Measurements from ENCODE around the gene PRSS38.

PRSS38 gene

GRCh38 chr1:227793079-227793947 is 22.2 kb upstream of the PRSS38 start:
- DNase-seq = no peak
- intact Hi-C loops (cut with DNase I; ENCODE audit: low total_unique reads) = no loop called here
- peaks cover 0 to 12% of the 10 kb centered on the region in 2 donors for H3K27me3 ChIP-seq

DNA sequence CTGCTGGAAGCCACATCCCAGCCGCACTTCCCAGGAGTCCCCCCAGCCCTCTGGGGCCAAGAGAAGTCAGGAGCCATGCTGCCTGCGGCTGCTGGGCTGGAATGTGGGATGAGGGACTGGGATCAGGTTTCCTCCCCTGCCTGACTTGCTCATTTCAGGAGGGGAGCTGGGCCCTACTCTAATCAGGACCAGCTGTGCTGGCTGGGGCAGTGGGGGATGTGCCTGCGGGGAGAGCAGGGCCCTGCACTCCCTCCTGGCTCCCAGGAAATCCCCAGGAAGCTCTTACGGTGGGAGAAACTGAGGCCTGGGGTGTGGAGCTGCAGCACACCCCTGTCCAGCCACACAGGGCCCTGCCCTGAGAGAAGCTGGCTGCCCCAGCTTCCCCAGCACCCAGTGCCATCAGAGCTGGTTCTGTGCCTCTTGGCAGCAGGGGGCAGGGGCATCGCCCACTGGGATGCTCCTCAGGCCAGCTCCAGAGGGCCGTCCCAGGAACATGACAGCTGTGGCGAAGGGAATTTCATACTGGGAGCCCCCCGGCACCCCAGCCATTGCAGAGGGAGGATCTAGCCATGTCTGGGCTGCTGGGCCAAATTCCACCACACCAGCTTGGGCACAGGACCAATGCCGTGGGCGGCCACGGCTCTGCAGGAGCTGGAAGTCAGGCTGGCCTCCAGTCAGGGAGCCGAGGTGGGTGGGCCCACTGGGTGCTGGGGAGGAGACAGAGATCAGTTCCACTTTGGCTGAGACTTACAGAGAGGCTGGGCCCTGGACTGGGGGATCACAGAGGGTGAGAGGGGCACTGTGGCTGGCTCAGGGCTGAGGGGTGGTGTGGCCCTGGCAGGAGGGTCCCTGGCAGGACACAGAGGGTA is 21.3 kb upstream of the PRSS38 start:
- Histone ChIP-seq H3K9me3 (no peaks in the 10 kb centered on the region), H3K4me1 (peaks cover 0 to 16% (median 13%) of the 10 kb centered on the region in 4 donors), H3K36me3 (no peaks in the 10 kb centered on the region), H3K4me3 (no peak overlapping the region), H3K27ac (peak overlapping the region; percentile 10 to 36), H3K27me3 (peaks cover 0 to 12% of the 10 kb centered on the region in 2 donors)
- TF ChIP-seq, protein P1, sequence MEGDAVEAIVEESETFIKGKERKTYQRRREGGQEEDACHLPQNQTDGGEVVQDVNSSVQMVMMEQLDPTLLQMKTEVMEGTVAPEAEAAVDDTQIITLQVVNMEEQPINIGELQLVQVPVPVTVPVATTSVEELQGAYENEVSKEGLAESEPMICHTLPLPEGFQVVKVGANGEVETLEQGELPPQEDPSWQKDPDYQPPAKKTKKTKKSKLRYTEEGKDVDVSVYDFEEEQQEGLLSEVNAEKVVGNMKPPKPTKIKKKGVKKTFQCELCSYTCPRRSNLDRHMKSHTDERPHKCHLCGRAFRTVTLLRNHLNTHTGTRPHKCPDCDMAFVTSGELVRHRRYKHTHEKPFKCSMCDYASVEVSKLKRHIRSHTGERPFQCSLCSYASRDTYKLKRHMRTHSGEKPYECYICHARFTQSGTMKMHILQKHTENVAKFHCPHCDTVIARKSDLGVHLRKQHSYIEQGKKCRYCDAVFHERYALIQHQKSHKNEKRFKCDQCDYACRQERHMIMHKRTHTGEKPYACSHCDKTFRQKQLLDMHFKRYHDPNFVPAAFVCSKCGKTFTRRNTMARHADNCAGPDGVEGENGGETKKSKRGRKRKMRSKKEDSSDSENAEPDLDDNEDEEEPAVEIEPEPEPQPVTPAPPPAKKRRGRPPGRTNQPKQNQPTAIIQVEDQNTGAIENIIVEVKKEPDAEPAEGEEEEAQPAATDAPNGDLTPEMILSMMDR (IDR thresholded peaks at IDR 0.05) = no peak
- DNase-seq = no peak
- intact Hi-C loops (cut with DNase I; ENCODE audit: low total_unique reads) = no loop called here

More at GRCh38 chr1:227793079-227793947, 22.2 kb upstream of the PRSS38 start:
- TF ChIP-seq, protein P1 (IDR thresholded peaks at IDR 0.05) = no peak
- no peak overlapping the region for H3K27ac ChIP-seq
- H3K9me3 ChIP-seq = no peaks in the 10 kb centered on the region
- H3K4me1 ChIP-seq = peaks cover 0 to 24% (median 17%) of the 10 kb centered on the region in 4 donors
- no peak overlapping the region for H3K4me3 ChIP-seq
- H3K36me3 ChIP-seq = no peaks in the 10 kb centered on the region

- H3K27me3 ChIP-seq = peaks cover 0 to 12% of the 10 kb centered on the region in 2 donors
- H3K4me3 ChIP-seq = no peak overlapping the region
- H3K4me1 ChIP-seq = peaks cover 0 to 16% (median 13%) of the 10 kb centered on the region in 4 donors
- H3K36me3 ChIP-seq = no peaks in the 10 kb centered on the region
- TF ChIP-seq, protein P1 (IDR thresholded peaks at IDR 0.05) = no peak
- intact Hi-C loops (cut with DNase I; ENCODE audit: low total_unique reads) = no loop called here
- H3K27ac ChIP-seq = no peak overlapping the region
- no peaks in the 10 kb centered on the region for H3K9me3 ChIP-seq
- DNase-seq = no peak
These were observed 20.7 kb upstream of the PRSS38 start for GRCh38 chr1:227794817-227795192.

GRCh38 chr1:227795732-227796131 is 19.7 kb upstream of the PRSS38 start:
- Histone ChIP-seq H3K27ac (no peak overlapping the region), H3K9me3 (no peaks in the 10 kb centered on the region), H3K4me1 (peaks cover 0 to 16% (median 13%) of the 10 kb centered on the region in 4 donors), H3K36me3 (no peaks in the 10 kb centered on the region), H3K27me3 (peaks cover 0 to 12% of the 10 kb centered on the region in 2 donors), H3K4me3 (no peak overlapping the region)
- DNase-seq = no peak
- TF ChIP-seq, protein P1 (IDR thresholded peaks at IDR 0.05) = no peak
- intact Hi-C loops (cut with DNase I; ENCODE audit: low total_unique reads) = no loop called here

GRCh38 chr1:227796359-227796915 is 19.0 kb upstream of the PRSS38 start:
- no peak overlapping the region for H3K27ac ChIP-seq
- TF ChIP-seq, protein P1 (IDR thresholded peaks at IDR 0.05) = no peak
- H3K9me3 ChIP-seq = no peaks in the 10 kb centered on the region
- peaks cover 0 to 16% (median 13%) of the 10 kb centered on the region in 4 donors for H3K4me1 ChIP-seq
- no peak overlapping the region for H3K4me3 ChIP-seq
- H3K27me3 ChIP-seq = peaks cover 0 to 12% of the 10 kb centered on the region in 2 donors
- no peaks in the 10 kb centered on the region for H3K36me3 ChIP-seq
- intact Hi-C loops (cut with DNase I; ENCODE audit: low total_unique reads) = no loop called here
- no peak for DNase-seq
